B cell (primary cell): ENCODE results near the gene GCA. TPM values are rescaled to one million over a fixed set of nuclear protein-coding genes. Genes with fewer than 3 reads are reported as not detected.

Source experiments
- ATAC-seq: fragments of 200-7000 bp; cut with Tn5 transposase; one replicate; pipeline ENCODE4 v1.10.0; 2021; ENCODE audit warnings: low read depth, mild to moderate bottlenecking, moderate number of reproducible peaks, moderate library complexity
- CTCF ChIA-PET: fragments of 350-600 bp; sonication (Branson Sonifier 250); formaldehyde crosslinking; loops from one replicate; lab custom pipeline; 2021; ENCODE audit warnings: antibody characterized with exemption, inconsistent platforms; lab: Charles Lee
- POLR2A ChIA-PET: fragments of 350-600 bp; sonication (Branson Sonifier 250); formaldehyde crosslinking; loops from one replicate; lab custom pipeline; 2021; ENCODE audit warnings: antibody characterized with exemption; lab: Charles Lee
- DNase-seq: peaks from one replicate; pipeline ENCODE4 v3.0.0; 2013
- H2AFZ ChIP-seq: 2 replicates; pipeline ENCODE4 v1.6.1; 2012; ENCODE audit warnings: mild to moderate bottlenecking, low read depth, low read length; ENCODE audit not compliant: insufficient read depth, poor library complexity, severe bottlenecking
- H3K27ac ChIP-seq, 2 donors: 1 replicate in 1 of 2; 2 replicates in 1 of 2; pipeline ENCODE4 v1.5.1; 2012 to 2013; ENCODE audit warnings: low read length in 2 of 2, mild to moderate bottlenecking in 2 of 2, moderate library complexity in 1 of 2
- H3K27me3 ChIP-seq, 4 experiments: fragments of 200-600 bp in 1 of 4; sonication (generic) in 1 of 4; replicated peaks in 1 of 4; 1 replicate in 2 of 4; 2 replicates in 2 of 4; pipeline versions ENCODE4 v1.6.1 to v1.7.0; 2013 to 2016; ENCODE audit warnings: low read length in 3 of 4, mild to moderate bottlenecking in 2 of 4, mixed read lengths in 1 of 4, moderate library complexity in 1 of 4; ENCODE audit not compliant: insufficient read depth in 4 of 4, control insufficient read depth in 3 of 4; ENCODE audit errors: control extremely low read depth in 1 of 4
- H3K36me3 ChIP-seq, 2 experiments: replicated peaks in 1 of 2; 1 replicate in 1 of 2; 2 replicates in 1 of 2; pipeline versions ENCODE4 v1.6.1 to v1.7.1; 2013; ENCODE audit warnings: low read length in 1 of 2; ENCODE audit not compliant: insufficient read depth in 2 of 2, control insufficient read depth in 1 of 2; ENCODE audit errors: control extremely low read depth in 1 of 2, extremely low read depth in 1 of 2
- H3K4me1 ChIP-seq, 2 donors: fragments of 200-600 bp in 1 of 2; sonication (generic) in 1 of 2; 1 replicate in 1 of 2; 2 replicates in 1 of 2; pipeline versions ENCODE4 v1.5.1 to v1.6.1; 2013 to 2017; ENCODE audit warnings: low read length in 2 of 2; ENCODE audit not compliant: control insufficient read depth in 2 of 2, insufficient read depth in 2 of 2
- H3K4me2 ChIP-seq: replicated peaks from 2 replicates; pipeline ENCODE3; 2012; ENCODE audit warnings: mild to moderate bottlenecking, low read depth, low read length; ENCODE audit not compliant: poor library complexity, severe bottlenecking
- H3K4me3 ChIP-seq, 5 experiments: fragments of 200-600 bp in 1 of 5; sonication (generic) in 1 of 5; 1 replicate in 3 of 5; 2 replicates in 2 of 5; pipeline versions ENCODE4 v1.5.1 to v1.7.0; 2011 to 2016; ENCODE audit warnings: low read length in 4 of 5, mild to moderate bottlenecking in 4 of 5, low read depth in 2 of 5, control low read depth in 1 of 5, moderate library complexity in 1 of 5; ENCODE audit not compliant: insufficient read depth in 1 of 5; ENCODE audit errors: control extremely low read depth in 1 of 5, extremely low read depth in 1 of 5
- H3K79me2 ChIP-seq: fragments of 200-600 bp; sonication (generic); one replicate; pipeline ENCODE4 v1.6.0; 2016; ENCODE audit warnings: low read length; ENCODE audit not compliant: control insufficient read depth, insufficient read depth
- H3K9ac ChIP-seq: fragments of 200-600 bp; sonication (generic); 2 replicates; pipeline ENCODE4 v1.6.1; 2017; ENCODE audit warnings: mild to moderate bottlenecking, low read length, moderate library complexity
- H3K9me3 ChIP-seq, 3 donors: one replicate each; pipeline versions ENCODE4 v1.6.1 to v1.7.1; 2013; ENCODE audit warnings: low read length in 2 of 3; ENCODE audit not compliant: control insufficient read depth in 2 of 3, insufficient read depth in 1 of 3; ENCODE audit errors: control extremely low read depth in 1 of 3
- H4K20me1 ChIP-seq: 2 replicates; pipeline ENCODE4 v1.6.0; 2012; ENCODE audit warnings: mild to moderate bottlenecking, low read length; ENCODE audit not compliant: insufficient read depth, control insufficient read depth, poor library complexity, severe bottlenecking
- H3K27ac Mint-ChIP-seq: one replicate; pipeline ENCODE4 v1.8.0; 2021; ENCODE audit warnings: mixed read lengths
- H3K27me3 Mint-ChIP-seq: one replicate; pipeline ENCODE4 v1.8.0; 2021; ENCODE audit warnings: mixed read lengths
- H3K4me1 Mint-ChIP-seq: one replicate; pipeline ENCODE4 v1.8.0; 2021; ENCODE audit warnings: mixed read lengths
- H3K4me3 Mint-ChIP-seq: one replicate; pipeline ENCODE4 v1.8.0; 2021; ENCODE audit warnings: mixed read lengths
- H3K9me3 Mint-ChIP-seq: one replicate; pipeline ENCODE4 v1.8.0; 2022; ENCODE audit warnings: mixed read lengths; ENCODE audit not compliant: insufficient read depth
- EZH2 ChIP-seq: IDR thresholded peaks from 2 replicates; pipeline ENCODE4 v1.6.1; 2012; ENCODE audit warnings: borderline replicate concordance, low read depth, mild to moderate bottlenecking, moderate library complexity, low read length; ENCODE audit not compliant: insufficient read depth, poor library complexity, severe bottlenecking
- WGBS: methylation state at CpG from one replicate; pipeline ENCODE4 v1.1.5; 2013; ENCODE audit warnings: missing lambda C conversion rate; ENCODE audit not compliant: insufficient coverage; 5-methylcytosine and 5-hydroxymethylcytosine counted together
- intact Hi-C: fragments of 100-400 bp; cut with micrococcal nuclease; formaldehyde crosslinking; loops from one replicate; pipeline ENCODE4 v1.10.0; 2022
- polyA plus RNA-seq: library from polyadenylated mRNA; depleted of rRNA; stranded (reverse); fragments of >200 nt; gene quantifications from 2 replicates; pipeline ENCODE4 v1.2.3, GENCODE V29; 2012
- total RNA-seq, 2 donors: library from RNA; stranded (reverse); fragments of 120-200 nt in 1 of 2; gene quantifications; 1 replicate in 1 of 2; 2 replicates in 1 of 2; pipeline versions ENCODE4 v1.2.3 to v1.2.4, GENCODE V29; 2013 to 2022
- TF ChIP-seq, protein P1 (sequence below): fragments of 200-600 bp; IDR thresholded peaks from one replicate; pipeline ENCODE4 v1.8.0; 2022; ENCODE audit warnings: antibody characterized with exemption, mild to moderate bottlenecking

Gene GCA
- total and polyA plus RNA-seq, 2 donors (not counting 1 experiment from before 2014, with no cell fraction given), result 17.9 to 33.0 TPM

DNA sequence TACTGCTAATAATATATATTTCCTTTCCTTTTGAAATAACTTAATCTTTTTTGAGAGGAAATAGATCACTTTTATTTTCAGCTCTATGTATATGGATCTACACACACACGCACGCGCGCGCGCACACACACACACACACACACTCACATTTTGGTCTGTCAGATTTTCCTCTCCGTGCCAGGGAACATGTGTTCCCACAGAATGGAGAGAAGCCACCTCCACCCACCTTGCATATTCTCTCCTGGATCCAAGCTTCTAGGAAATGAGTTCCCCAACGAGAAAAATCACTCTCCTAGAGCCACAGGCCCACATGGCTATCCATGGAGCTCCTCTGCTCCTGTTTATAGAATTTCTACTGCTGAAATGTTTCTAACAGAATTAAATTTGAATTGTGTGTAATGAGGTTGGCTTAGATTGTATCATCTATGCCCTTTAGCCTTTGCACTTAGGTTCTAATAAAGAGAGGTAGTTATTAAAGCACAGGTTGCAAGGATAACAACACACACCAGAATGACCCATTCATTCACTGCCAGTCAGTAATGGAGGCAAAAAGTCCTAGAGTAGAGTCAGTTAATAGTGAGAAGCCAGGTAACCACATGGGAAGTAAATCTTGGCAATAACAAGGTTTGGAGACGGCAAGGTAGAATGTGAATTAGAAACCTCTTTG lies 45.1 kb upstream of the GCA start:
- Mint-ChIP-seq H3K27me3 (no peaks in the 10 kb centered on the region), H3K27ac (no peak overlapping the region), H3K4me3 (no peak overlapping the region), H3K9me3 (no peaks in the 10 kb centered on the region), H3K4me1 (peaks cover 2% of the 10 kb centered on the region)
- TF ChIP-seq, protein P1, sequence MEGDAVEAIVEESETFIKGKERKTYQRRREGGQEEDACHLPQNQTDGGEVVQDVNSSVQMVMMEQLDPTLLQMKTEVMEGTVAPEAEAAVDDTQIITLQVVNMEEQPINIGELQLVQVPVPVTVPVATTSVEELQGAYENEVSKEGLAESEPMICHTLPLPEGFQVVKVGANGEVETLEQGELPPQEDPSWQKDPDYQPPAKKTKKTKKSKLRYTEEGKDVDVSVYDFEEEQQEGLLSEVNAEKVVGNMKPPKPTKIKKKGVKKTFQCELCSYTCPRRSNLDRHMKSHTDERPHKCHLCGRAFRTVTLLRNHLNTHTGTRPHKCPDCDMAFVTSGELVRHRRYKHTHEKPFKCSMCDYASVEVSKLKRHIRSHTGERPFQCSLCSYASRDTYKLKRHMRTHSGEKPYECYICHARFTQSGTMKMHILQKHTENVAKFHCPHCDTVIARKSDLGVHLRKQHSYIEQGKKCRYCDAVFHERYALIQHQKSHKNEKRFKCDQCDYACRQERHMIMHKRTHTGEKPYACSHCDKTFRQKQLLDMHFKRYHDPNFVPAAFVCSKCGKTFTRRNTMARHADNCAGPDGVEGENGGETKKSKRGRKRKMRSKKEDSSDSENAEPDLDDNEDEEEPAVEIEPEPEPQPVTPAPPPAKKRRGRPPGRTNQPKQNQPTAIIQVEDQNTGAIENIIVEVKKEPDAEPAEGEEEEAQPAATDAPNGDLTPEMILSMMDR, result no peak
- no peak for TF ChIP-seq EZH2
- DNase-seq (no peak), ATAC-seq (no peak)
- ChIA-PET CTCF (interaction anchor here (1.3 to 8.4 kb wide), 18 partner anchors 10 to 145 kb away, joined by 3 to 91 read pairs (median 8); partner anchors contain the start of gene IFIH1), POLR2A (interaction anchor here (1.1 kb wide), 1 partner anchor 19 kb away, joined by 6 read pairs; no protein-coding TSS in a partner anchor)
- H3K4me1 ChIP-seq, result no peaks in the 10 kb centered on the region
- H3K4me3 ChIP-seq, result no peak overlapping the region
- no peak overlapping the region for H3K9ac ChIP-seq
- no peak overlapping the region for H2AFZ ChIP-seq
- H3K4me2 ChIP-seq, result no peak overlapping the region
- H3K27me3 ChIP-seq, result no peaks in the 10 kb centered on the region
- H3K79me2 ChIP-seq, result no peaks in the 10 kb centered on the region
- peaks cover 2 to 19% of the 10 kb centered on the region in 2 experiments for H3K36me3 ChIP-seq
- H3K9me3 ChIP-seq, result no peaks in the 10 kb centered on the region
- H4K20me1 ChIP-seq, result no peaks in the 10 kb centered on the region
- WGBS, result 100% methylated on average over 5 of the region's 9 CpGs
- intact Hi-C loops, result loop anchor here (1.0 kb wide), 1 partner anchor 78 kb away; no protein-coding TSS in a partner anchor
- no peak overlapping the region for H3K27ac ChIP-seq

DNA sequence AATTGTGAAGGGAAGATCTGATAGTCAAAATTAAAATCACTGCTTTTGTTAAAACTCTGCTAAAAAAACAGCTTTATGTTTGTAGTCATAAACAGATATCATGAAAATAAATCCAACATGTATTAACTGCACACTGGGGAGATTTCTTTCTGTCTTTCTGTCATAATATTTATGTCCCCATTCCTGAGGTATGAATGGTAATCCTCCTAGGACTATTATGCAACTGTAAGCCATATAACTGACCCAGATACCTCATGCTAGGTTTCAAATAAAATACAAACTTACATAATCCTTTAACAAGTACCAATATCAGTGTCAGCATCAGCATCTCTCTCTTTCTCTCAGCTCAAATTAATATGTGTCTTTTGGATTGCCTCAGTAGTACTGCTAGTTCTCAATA lies 43.7 kb upstream of the GCA start:
- ChIA-PET POLR2A (no interaction called here), CTCF (interaction anchor here (0.9 to 8.4 kb wide), 13 partner anchors 8 to 86 kb away, joined by 3 to 91 read pairs (median 7); partner anchors contain the start of genes GCA and IFIH1)
- no peaks in the 10 kb centered on the region for H3K79me2 ChIP-seq
- H3K4me3 ChIP-seq, result no peak overlapping the region
- Mint-ChIP-seq H3K27ac (no peak overlapping the region), H3K9me3 (no peaks in the 10 kb centered on the region), H3K4me3 (no peak overlapping the region), H3K27me3 (no peaks in the 10 kb centered on the region), H3K4me1 (peaks cover 2% of the 10 kb centered on the region)
- H3K4me2 ChIP-seq, result no peak overlapping the region
- peaks cover 2 to 21% of the 10 kb centered on the region in 2 experiments for H3K36me3 ChIP-seq
- H4K20me1 ChIP-seq, result no peaks in the 10 kb centered on the region
- H3K9ac ChIP-seq, result no peak overlapping the region
- no peak overlapping the region for H3K27ac ChIP-seq
- intact Hi-C loops, result loop anchor here (2.0 kb wide), 1 partner anchor 35 kb away; no protein-coding TSS in a partner anchor
- ATAC-seq, result no peak
- H2AFZ ChIP-seq, result no peak overlapping the region
- no peaks in the 10 kb centered on the region for H3K27me3 ChIP-seq
- no peaks in the 10 kb centered on the region for H3K9me3 ChIP-seq
- H3K4me1 ChIP-seq, result no peaks in the 10 kb centered on the region
- TF ChIP-seq EZH2, result no peak
- TF ChIP-seq, protein P1, result no peak
- no peak for DNase-seq
